Lung (tissue), 12 donors: ENCODE data around the gene FAM83D. TPM values are rescaled to one million over a fixed set of nuclear protein-coding genes. Genes with fewer than 3 reads are reported as not detected.

Experiments used
- ATAC-seq: fragments of 200-7000 bp; cut with Tn5 transposase; one replicate; pipeline ENCODE4 v1.9.1; 2020; ENCODE audit warnings: moderate number of reproducible peaks; ENCODE audit not compliant: insufficient read depth, low FRiP score
- DNase-seq, 3 donors: peaks; one replicate each; pipeline ENCODE4 v3.0.0-alpha.2; 2013 to 2017
- H3K27ac ChIP-seq, 2 donors: one replicate each; pipeline ENCODE4 v1.5.1; 2013; ENCODE audit warnings: mild to moderate bottlenecking in 2 of 2, moderate library complexity in 2 of 2, control low read depth in 1 of 2, inconsistent platforms in 1 of 2, low read depth in 1 of 2, low read length in 1 of 2
- H3K27me3 ChIP-seq, 3 donors: one replicate each; pipeline ENCODE4 v1.5.1; 2013; ENCODE audit warnings: low read length in 2 of 3; ENCODE audit not compliant: control insufficient read depth in 3 of 3, insufficient read depth in 3 of 3
- H3K36me3 ChIP-seq, 4 donors: one replicate each; pipeline ENCODE4 v1.5.1; 2013; ENCODE audit warnings: low read length in 4 of 4, mild to moderate bottlenecking in 1 of 4, moderate library complexity in 1 of 4; ENCODE audit not compliant: control insufficient read depth in 4 of 4, insufficient read depth in 4 of 4
- H3K4me1 ChIP-seq, 5 donors: one replicate each; pipeline ENCODE4 v1.5.1; 2013; ENCODE audit warnings: low read length in 5 of 5, mild to moderate bottlenecking in 2 of 5, moderate library complexity in 1 of 5; ENCODE audit not compliant: control insufficient read depth in 5 of 5, insufficient read depth in 5 of 5
- H3K4me3 ChIP-seq: one replicate; pipeline ENCODE4 v1.5.1; 2013; ENCODE audit warnings: mild to moderate bottlenecking, control low read depth, moderate library complexity
- H3K9ac ChIP-seq, 2 donors: one replicate each; pipeline ENCODE4 v1.5.1; 2013; ENCODE audit warnings: low read length in 2 of 2, control low read depth in 1 of 2; ENCODE audit not compliant: insufficient read depth in 1 of 2
- H3K9me3 ChIP-seq, 4 donors: one replicate each; pipeline ENCODE4 v1.5.1; 2013; ENCODE audit warnings: low read length in 3 of 4, mild to moderate bottlenecking in 1 of 4, moderate library complexity in 1 of 4; ENCODE audit not compliant: control insufficient read depth in 4 of 4, insufficient read depth in 3 of 4
- CTCF ChIP-seq: IDR thresholded peaks from 2 replicates; pipeline ENCODE4 v1.5.1; 2012; ENCODE audit warnings: mild to moderate bottlenecking; ENCODE audit errors: control extremely low read depth, extremely low read depth
- WGBS, 2 donors: extraction: QIAGEN DNeasy Blood & Tissue Kit; methylation state at CpG; one replicate each; pipeline ENCODE4 v1.1.7; 2013; 5-methylcytosine and 5-hydroxymethylcytosine counted together
- polyA plus RNA-seq, 2 donors: library from polyadenylated mRNA; stranded (reverse); fragments of 200-250 nt; gene quantifications; one replicate each; pipeline ENCODE4 v1.2.1, GENCODE V29; 2013
- total RNA-seq, 2 donors: library from RNA; depleted of rRNA in 1 of 2; stranded (reverse); fragments of >200 nt in 1 of 2; gene quantifications; one replicate each; pipeline ENCODE4 v1.2.1, GENCODE V29; 2014 to 2021
- donor health status: control.
- donor health status: control.
- donor health status: Bipolar disorder and iron deficiency.
- donor health status: healthy.
- donor health status: DM: yes; HTN: yes; CAD: no.

Gene FAM83D
- total and polyA plus RNA-seq, 4 donors, result 0.94 to 3.6 (median 2.8) TPM

- no peak for DNase-seq
- no peak overlapping the region for H3K9ac ChIP-seq
- no peak for TF ChIP-seq CTCF
- no peaks in the 10 kb centered on the region for H3K4me1 ChIP-seq
- WGBS, 2 donors, result 96 to 98% methylated on average over 5 of the region's 5 CpGs
- no peak overlapping the region for H3K27ac ChIP-seq
- peaks cover 0 to 7% (median 3%) of the 10 kb centered on the region in 4 donors for H3K36me3 ChIP-seq
- H3K27me3 ChIP-seq, result no peaks in the 10 kb centered on the region
- no peaks in the 10 kb centered on the region for H3K9me3 ChIP-seq
- ATAC-seq, result no peak
- H3K4me3 ChIP-seq, result no peak overlapping the region
These were observed 14.4 kb downstream of the FAM83D start for GRCh38 chr20:38940644-38941043.

- H3K4me1 ChIP-seq, result no peaks in the 10 kb centered on the region
- no peak for TF ChIP-seq CTCF
- H3K4me3 ChIP-seq, result no peak overlapping the region
- H3K27ac ChIP-seq, result no peak overlapping the region
- H3K9me3 ChIP-seq, result no peaks in the 10 kb centered on the region
- no peak overlapping the region for H3K9ac ChIP-seq
- no peaks in the 10 kb centered on the region for H3K27me3 ChIP-seq
- H3K36me3 ChIP-seq, result peaks cover 0 to 7% (median 3%) of the 10 kb centered on the region in 4 donors
- ATAC-seq, result no peak
- DNase-seq, result no peak
- 97% methylated on average over 5 of the region's 5 CpGs for WGBS, 2 donors
These were observed 15.6 kb downstream of the FAM83D start for GRCh38 chr20:38941726-38942389.

- peaks cover 0 to 14% (median 3%) of the 10 kb centered on the region in 4 donors for H3K36me3 ChIP-seq
- DNase-seq, result no peak
- no peak for TF ChIP-seq CTCF
- H3K9ac ChIP-seq, result no peak overlapping the region
- H3K4me3 ChIP-seq, result no peak overlapping the region
- 80 to 99% methylated on average over 3 of the region's 3 CpGs for WGBS, 2 donors
- H3K4me1 ChIP-seq, result no peaks in the 10 kb centered on the region
- H3K9me3 ChIP-seq, result no peaks in the 10 kb centered on the region
- H3K27ac ChIP-seq, result no peak overlapping the region
- no peaks in the 10 kb centered on the region for H3K27me3 ChIP-seq
- ATAC-seq, result no peak
These were observed 18.8 kb downstream of the FAM83D start for GRCh38 chr20:38945012-38945411.

GRCh38 chr20:38946836-38947235 lies 20.6 kb downstream of the FAM83D start:
- no peak overlapping the region for H3K27ac ChIP-seq
- H3K36me3 ChIP-seq, result peaks cover 0 to 24% (median 6%) of the 10 kb centered on the region in 4 donors
- ATAC-seq, result no peak
- no peak for DNase-seq
- H3K9ac ChIP-seq, result no peak overlapping the region
- no peaks in the 10 kb centered on the region for H3K4me1 ChIP-seq
- no peaks in the 10 kb centered on the region for H3K27me3 ChIP-seq
- H3K4me3 ChIP-seq, result no peak overlapping the region
- WGBS, 2 donors, result 89 to 92% methylated on average over 3 of the region's 3 CpGs
- no peak for TF ChIP-seq CTCF
- H3K9me3 ChIP-seq, result no peaks in the 10 kb centered on the region
